GM12875 (cell line): ENCODE results near the gene SDC3.

Experiments
- H3K4me3 ChIP-seq: one replicate; pipeline ENCODE4 v1.5.1; 2011; ENCODE audit warnings: low read depth, low read length, control low read depth
- CTCF ChIP-seq: IDR thresholded peaks from 2 replicates; pipeline ENCODE4 v1.5.1; 2011; ENCODE audit warnings: low read depth, mild to moderate bottlenecking, control low read depth, inconsistent platforms, low read length, moderate library complexity, borderline replicate concordance; ENCODE audit not compliant: insufficient read depth

Gene SDC3, protein sequence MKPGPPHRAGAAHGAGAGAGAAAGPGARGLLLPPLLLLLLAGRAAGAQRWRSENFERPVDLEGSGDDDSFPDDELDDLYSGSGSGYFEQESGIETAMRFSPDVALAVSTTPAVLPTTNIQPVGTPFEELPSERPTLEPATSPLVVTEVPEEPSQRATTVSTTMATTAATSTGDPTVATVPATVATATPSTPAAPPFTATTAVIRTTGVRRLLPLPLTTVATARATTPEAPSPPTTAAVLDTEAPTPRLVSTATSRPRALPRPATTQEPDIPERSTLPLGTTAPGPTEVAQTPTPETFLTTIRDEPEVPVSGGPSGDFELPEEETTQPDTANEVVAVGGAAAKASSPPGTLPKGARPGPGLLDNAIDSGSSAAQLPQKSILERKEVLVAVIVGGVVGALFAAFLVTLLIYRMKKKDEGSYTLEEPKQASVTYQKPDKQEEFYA

GRCh38 chr1:30908696-30909364 lies at the start of gene SDC3:
TSS of gene SDC3 (minus strand) at chr1:30908758. CDS start at chr1:30908586, 172 bp downstream.
- TF ChIP-seq CTCF: no peak
- H3K4me3 ChIP-seq: no peak within 1 kb of the TSS

DNA sequence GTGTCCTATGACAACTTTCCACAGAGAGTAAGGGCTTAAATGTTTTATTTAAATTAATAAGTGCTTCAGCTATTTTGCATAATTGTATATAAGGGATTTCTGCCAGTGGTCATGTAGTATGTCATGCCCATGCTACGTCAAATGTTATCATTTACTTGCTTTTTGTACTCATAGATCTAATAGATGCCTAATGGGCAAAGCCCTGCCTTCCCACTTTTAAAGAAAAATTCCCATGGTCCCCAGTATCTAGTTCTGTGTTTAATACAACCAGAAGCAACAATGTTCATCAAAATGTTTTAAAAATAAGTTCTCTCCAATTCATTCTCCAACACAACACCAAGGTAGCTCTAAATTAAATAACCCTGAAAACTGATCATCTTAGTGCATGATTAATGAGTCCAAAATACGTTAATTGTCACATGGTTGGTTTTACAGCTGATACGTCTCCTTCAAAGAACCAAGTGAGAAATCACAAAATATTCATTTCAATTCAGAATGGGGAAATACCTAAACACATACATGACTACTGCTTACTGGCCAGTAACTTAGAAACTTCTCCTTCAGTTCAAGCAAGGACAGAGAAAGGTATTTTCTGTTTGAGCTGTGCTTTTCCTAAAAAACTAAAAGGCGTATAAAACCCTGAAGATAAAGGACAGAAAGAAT lies 49.1 kb upstream of the SDC3 start:
- TF ChIP-seq CTCF: no peak
- no peak overlapping the region for H3K4me3 ChIP-seq

DNA sequence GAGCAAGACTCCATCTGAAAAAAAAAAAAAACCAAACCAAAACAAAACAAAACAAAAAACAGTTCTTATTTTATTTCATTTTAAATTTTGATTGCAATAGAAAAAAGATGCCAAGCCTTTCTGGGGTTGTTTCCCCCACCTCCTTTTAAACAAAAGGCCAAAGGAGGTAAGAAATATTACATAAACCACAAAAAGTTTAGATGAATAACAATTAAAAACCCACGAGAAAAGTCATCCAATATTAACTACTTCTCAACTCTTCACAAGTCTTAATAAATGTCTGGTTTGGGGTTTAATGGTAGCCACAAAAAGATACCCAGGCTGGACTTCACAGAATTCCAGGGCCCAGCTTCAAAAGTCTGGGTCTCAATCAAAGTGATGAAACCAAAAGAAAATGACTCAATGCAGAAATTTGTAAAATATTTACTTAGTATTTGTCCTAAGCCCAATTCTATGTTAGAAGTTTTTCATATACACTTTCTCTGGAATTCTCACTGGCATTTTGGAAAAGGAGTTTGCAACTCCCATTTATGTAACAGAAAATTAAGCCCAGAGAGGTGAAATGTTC lies 47.0 kb upstream of the SDC3 start:
- H3K4me3 ChIP-seq: no peak overlapping the region
- no peak for TF ChIP-seq CTCF

GRCh38 chr1:30953685-30954084 lies 45.1 kb upstream of the SDC3 start:
- H3K4me3 ChIP-seq: no peak overlapping the region
- TF ChIP-seq CTCF: no peak

- no peak for TF ChIP-seq CTCF
- H3K4me3 ChIP-seq: no peak overlapping the region
Observed at GRCh38 chr1:30952098-30952497, 43.5 kb upstream of the SDC3 start.

GRCh38 chr1:30950700-30951099 lies 42.1 kb upstream of the SDC3 start:
- no peak for TF ChIP-seq CTCF
- H3K4me3 ChIP-seq: no peak overlapping the region
